ENCODE measurements around the gene CD28.
"Not testable (repeated sequence)": the region's sequence is repeated elsewhere in the genome, so short reads cannot be mapped to it uniquely, and the experiment has no call there.

Gene CD28

GRCh38 chr2:203772456-203773165, 66.2 kb downstream of the CD28 start:
- no peak overlapping the region for H3K4me2 ChIP-seq
- H3K27ac ChIP-seq: no peak overlapping the region
- no peaks in the 10 kb centered on the region for H4K20me1 ChIP-seq
- H3K4me1 ChIP-seq: peaks cover 0 to 6% (median 0%) of the 10 kb centered on the region in 10 experiments; a peak in 2 of 20 replicates
- H3K4me3 ChIP-seq: no peak overlapping the region
- no peaks in the 10 kb centered on the region for H3K36me3 ChIP-seq
- H3K9ac ChIP-seq: no peak overlapping the region
- TF ChIP-seq Cebpa-rat (IDR thresholded peaks at IDR 0.05): no peak
- no peaks in the 10 kb centered on the region for H3K27me3 ChIP-seq
- H3K9me3 ChIP-seq (replicated peaks in 1 of 11): peaks cover 4 to 24% (median 8%) of the 10 kb centered on the region in 11 experiments; a peak in 20 of 22 replicates

DNA sequence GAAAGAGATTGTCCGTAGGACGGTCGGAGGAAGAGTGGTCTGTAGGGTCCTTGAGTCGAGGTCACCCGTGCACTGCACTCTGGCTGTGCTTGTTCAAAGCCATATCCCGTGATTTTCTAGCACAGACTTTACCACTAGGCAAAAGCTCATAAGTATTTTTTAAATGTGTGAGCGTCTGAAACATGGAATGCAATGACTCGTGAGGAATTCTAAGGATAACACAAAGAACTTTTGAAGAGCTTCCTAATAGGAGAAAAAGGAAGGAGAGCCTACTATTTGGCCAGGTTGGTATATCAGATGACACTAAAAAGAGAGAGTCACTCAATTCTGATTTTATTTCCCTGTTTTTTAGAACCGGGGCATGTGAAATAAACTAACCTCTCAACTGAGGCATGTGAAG, 68.3 kb downstream of the CD28 start:
- H3K9ac ChIP-seq: no peak overlapping the region
- peaks cover 0 to 6% (median 0%) of the 10 kb centered on the region in 10 experiments; a peak in 2 of 20 replicates for H3K4me1 ChIP-seq
- H3K36me3 ChIP-seq: no peaks in the 10 kb centered on the region
- H3K27ac ChIP-seq: no peak overlapping the region
- H3K4me3 ChIP-seq: no peak overlapping the region
- H3K27me3 ChIP-seq: no peaks in the 10 kb centered on the region
- peaks cover 0 to 19% (median 9%) of the 10 kb centered on the region in 11 experiments; a peak in 13 of 22 replicates for H3K9me3 ChIP-seq (replicated peaks in 1 of 11)
- no peak overlapping the region; a peak in 1 of 22 replicates for H3K4me2 ChIP-seq
- H4K20me1 ChIP-seq: no peaks in the 10 kb centered on the region
- no peak for TF ChIP-seq Cebpa-rat (IDR thresholded peaks at IDR 0.05)

DNA sequence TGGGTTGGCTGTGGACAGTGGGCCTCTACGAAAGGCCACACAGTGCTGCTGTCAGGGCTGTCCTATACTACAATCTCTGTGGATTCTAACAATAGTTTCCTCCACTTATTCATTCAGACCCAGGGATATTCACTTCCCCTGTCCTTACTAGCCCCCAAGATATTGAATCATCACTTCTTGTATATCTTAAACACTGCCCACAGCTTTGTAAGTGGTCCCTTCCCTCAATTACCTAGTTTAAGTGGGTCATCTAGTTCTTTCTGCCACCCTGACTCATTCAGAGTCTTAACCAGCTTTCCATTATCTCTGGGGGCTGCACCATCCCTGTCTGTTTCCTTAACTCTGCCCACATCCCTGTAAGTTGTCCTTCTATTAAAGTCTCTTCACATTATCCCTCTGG, 69.2 kb downstream of the CD28 start:
- no peaks in the 10 kb centered on the region for H4K20me1 ChIP-seq
- peaks cover 0 to 8% (median 0%) of the 10 kb centered on the region in 10 experiments; a peak in 4 of 20 replicates for H3K4me1 ChIP-seq
- H3K36me3 ChIP-seq: no peaks in the 10 kb centered on the region
- no peak overlapping the region for H3K9ac ChIP-seq
- no peak overlapping the region for H3K27ac ChIP-seq
- H3K4me2 ChIP-seq: peak overlapping the region in 2 of 11 experiments; percentile 5 to 31; a peak in 2 of 22 replicates
- H3K9me3 ChIP-seq (replicated peaks in 1 of 11): peaks cover 0 to 21% (median 9%) of the 10 kb centered on the region in 11 experiments; a peak in 11 of 22 replicates
- H3K27me3 ChIP-seq: no peaks in the 10 kb centered on the region
- TF ChIP-seq Cebpa-rat (IDR thresholded peaks at IDR 0.05): no peak
- H3K4me3 ChIP-seq: no peak overlapping the region

DNA sequence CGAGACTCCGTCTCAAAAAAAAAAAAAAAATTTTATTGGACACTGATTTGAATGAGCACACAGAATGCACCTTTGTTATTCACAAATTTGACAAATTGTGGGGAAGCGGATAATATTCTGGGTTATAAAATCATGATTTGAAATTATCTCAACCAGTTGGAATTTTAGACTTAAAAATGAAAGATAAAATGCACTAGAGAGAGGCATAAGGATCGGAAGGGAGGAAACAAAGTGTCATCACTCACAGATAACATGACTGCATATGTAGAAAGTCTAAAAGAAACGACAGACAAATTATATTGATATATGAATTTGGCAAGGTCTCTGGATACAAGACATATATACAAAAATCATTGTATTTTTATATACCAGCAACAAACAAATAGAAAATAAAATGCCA, 70.6 kb downstream of the CD28 start:
- peaks cover 0 to 23% (median 9%) of the 10 kb centered on the region in 11 experiments; a peak in 11 of 22 replicates for H3K9me3 ChIP-seq (replicated peaks in 1 of 11)
- no peaks in the 10 kb centered on the region for H4K20me1 ChIP-seq
- no peaks in the 10 kb centered on the region for H3K27me3 ChIP-seq
- no peak overlapping the region for H3K4me3 ChIP-seq
- TF ChIP-seq Cebpa-rat (IDR thresholded peaks at IDR 0.05): no peak
- no peak overlapping the region for H3K9ac ChIP-seq
- peaks cover 0 to 21% (median 0%) of the 10 kb centered on the region in 10 experiments; a peak in 6 of 20 replicates for H3K4me1 ChIP-seq
- H3K27ac ChIP-seq: no peak overlapping the region
- H3K36me3 ChIP-seq: no peaks in the 10 kb centered on the region
- no peak overlapping the region for H3K4me2 ChIP-seq

DNA sequence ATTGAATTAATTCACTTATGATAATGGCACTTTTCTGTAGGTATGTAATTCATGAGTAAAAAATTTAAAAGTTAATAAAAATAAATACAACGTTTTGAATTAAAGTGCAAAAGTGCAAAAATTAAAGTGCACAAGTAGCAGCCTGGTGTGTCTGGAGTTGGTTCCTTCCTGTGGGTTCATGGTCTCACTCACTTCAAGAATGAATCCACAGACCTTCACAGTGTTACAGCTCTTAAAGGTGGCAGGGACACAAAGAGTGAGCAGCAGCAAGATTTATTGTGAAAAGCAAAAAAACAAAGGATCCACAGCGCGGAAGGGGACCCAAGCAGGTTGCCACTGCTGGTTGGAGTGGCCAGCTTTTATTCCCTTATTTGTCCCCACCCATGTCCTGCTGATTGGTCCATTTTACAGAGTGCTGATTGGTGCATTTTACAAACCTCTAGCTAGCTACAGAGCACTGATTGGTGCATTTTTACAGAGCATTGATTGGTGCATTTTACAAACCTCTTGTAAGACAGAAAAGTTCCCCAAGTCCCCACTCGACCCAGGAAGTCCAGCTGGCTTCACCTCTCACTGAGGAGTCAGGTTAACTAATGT, 73.1 kb downstream of the CD28 start:
- not testable (repeated sequence) for H3K9ac ChIP-seq, H3K4me3 ChIP-seq, H3K27ac ChIP-seq, H4K20me1 ChIP-seq, H3K27me3 ChIP-seq, H3K36me3 ChIP-seq, H3K4me2 ChIP-seq
- Histone ChIP-seq H3K9me3 (replicated peaks in 1 of 11) (peaks cover 0 to 23% (median 9%) of the 10 kb centered on the region in 11 experiments; a peak in 11 of 22 replicates), H3K4me1 (peaks cover 0 to 47% (median 0%) of the 10 kb centered on the region in 10 experiments; a peak in 7 of 20 replicates)

DNA sequence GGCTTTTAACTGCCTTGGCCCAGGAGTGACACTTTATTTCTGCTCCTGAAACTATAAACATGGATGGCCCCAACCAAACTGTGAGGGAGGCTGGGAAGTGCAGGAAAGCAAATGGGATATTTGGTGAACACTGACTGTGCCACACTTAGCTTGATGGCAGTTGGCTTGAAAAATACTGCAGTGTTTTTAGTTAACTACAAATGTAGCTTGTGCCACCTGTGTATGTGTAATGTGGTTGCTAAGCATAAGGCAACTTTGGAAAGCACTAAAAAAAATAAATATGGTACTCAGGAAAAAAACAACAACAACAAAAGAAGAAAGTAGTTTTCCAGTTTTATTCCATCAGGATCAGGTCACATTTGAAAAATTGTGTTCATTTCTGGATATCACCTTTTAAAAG, 73.8 kb downstream of the CD28 start:
- TF ChIP-seq Cebpa-rat (IDR thresholded peaks at IDR 0.05): no peak
- H3K27me3 ChIP-seq: no peaks in the 10 kb centered on the region
- no peak overlapping the region for H3K9ac ChIP-seq
- no peaks in the 10 kb centered on the region for H4K20me1 ChIP-seq
- H3K4me1 ChIP-seq: peaks cover 0 to 53% (median 0%) of the 10 kb centered on the region in 10 experiments; a peak in 7 of 20 replicates
- no peaks in the 10 kb centered on the region for H3K36me3 ChIP-seq
- H3K27ac ChIP-seq: no peak overlapping the region
- peaks cover 0 to 23% (median 9%) of the 10 kb centered on the region in 11 experiments; a peak in 11 of 22 replicates for H3K9me3 ChIP-seq (replicated peaks in 1 of 11)
- H3K4me3 ChIP-seq: no peak overlapping the region
- no peak overlapping the region for H3K4me2 ChIP-seq

- Histone ChIP-seq H3K9me3 (replicated peaks in 1 of 11) (peaks cover 0 to 23% (median 9%) of the 10 kb centered on the region in 11 experiments; a peak in 11 of 22 replicates), H3K4me3 (no peak overlapping the region), H3K27ac (peak overlapping the region in 2 of 11 experiments; percentile 67 to 93; a peak in 4 of 22 replicates), H3K36me3 (no peaks in the 10 kb centered on the region), H3K4me1 (peaks cover 0 to 57% (median 2%) of the 10 kb centered on the region in 10 experiments; a peak in 10 of 20 replicates), H3K4me2 (peak overlapping the region in 3 of 11 experiments; percentile 30 to 64 (median 57); a peak in 5 of 22 replicates), H4K20me1 (no peaks in the 10 kb centered on the region), H3K9ac (no peak overlapping the region), H3K27me3 (no peaks in the 10 kb centered on the region)
- no peak for TF ChIP-seq Cebpa-rat (IDR thresholded peaks at IDR 0.05)
Measured at GRCh38 chr2:203781151-203781550, 74.7 kb downstream of the CD28 start.

GRCh38 chr2:203782262-203782976, 76.0 kb downstream of the CD28 start:
- peak overlapping the region in 3 of 11 experiments; percentile 44 to 64 (median 57); a peak in 6 of 22 replicates for H3K4me2 ChIP-seq
- peak overlapping the region in 3 of 11 experiments; percentile 17 to 42 (median 25); a peak in 3 of 22 replicates for H3K9ac ChIP-seq
- peaks cover 0 to 23% (median 9%) of the 10 kb centered on the region in 11 experiments; a peak in 11 of 22 replicates for H3K9me3 ChIP-seq (replicated peaks in 1 of 11)
- H3K4me3 ChIP-seq: no peak overlapping the region
- peak overlapping the region in 3 of 11 experiments; percentile 53 to 93 (median 67); a peak in 6 of 22 replicates for H3K27ac ChIP-seq
- H4K20me1 ChIP-seq: no peaks in the 10 kb centered on the region
- TF ChIP-seq Cebpa-rat (IDR thresholded peaks at IDR 0.05): no peak
- H3K36me3 ChIP-seq: no peaks in the 10 kb centered on the region
- peaks cover 0 to 66% (median 15%) of the 10 kb centered on the region in 10 experiments; a peak in 15 of 20 replicates for H3K4me1 ChIP-seq
- H3K27me3 ChIP-seq: no peaks in the 10 kb centered on the region

Measured in BLaER1 treated with 17β-estradiol and CSF1 and Interleukin-3, amounts not matched to agents 10 nM and 100 nM (cell line).